A673 (cell line): ENCODE results near the gene GNG7. TPM values are rescaled to one million over a fixed set of nuclear protein-coding genes. Genes with fewer than 3 reads are reported as not detected.
"Not testable (repeated sequence)": the region's sequence is repeated elsewhere in the genome, so short reads cannot be mapped to it uniquely, and the experiment has no call there.

Experiments used
- BruUV-seq: library from RNA; stranded (reverse); fragments of 400-500 nt; replicated peaks from 2 replicates; lab custom pipeline; 2021; lab: Mats Ljungman, UMichigan
- CTCF ChIA-PET: fragments of 300-600 bp; sonication (Branson Sonifier 250); formaldehyde crosslinking; loops from one replicate; lab custom pipeline; 2022; ENCODE audit warnings: antibody characterized with exemption; lab: Charles Lee
- POLR2A ChIA-PET: fragments of 300-600 bp; sonication (Branson Sonifier 250); formaldehyde crosslinking; loops from one replicate; lab custom pipeline; 2022; ENCODE audit warnings: antibody characterized with exemption; ENCODE audit not compliant: low non-redundant PET; lab: Charles Lee
- DNase-seq: peaks from one replicate; pipeline ENCODE4 v3.0.0-alpha.2; 2015; ENCODE audit warnings: low spot score
- H3K27ac ChIP-seq: fragments of 200-600 bp; sonication (generic); 2 replicates; pipeline ENCODE4 v1.5.1; 2016; ENCODE audit warnings: mixed run types, low read depth, mild to moderate bottlenecking, mixed read lengths, antibody characterized with exemption, low read length; ENCODE audit not compliant: poor library complexity, severe bottlenecking
- H3K27me3 ChIP-seq: fragments of 200-600 bp; sonication (generic); replicated peaks from 2 replicates; pipeline ENCODE4 v1.6.1; 2017; ENCODE audit warnings: mixed run types, low read depth, mild to moderate bottlenecking, mixed read lengths, antibody characterized with exemption, low read length; ENCODE audit not compliant: insufficient read depth, poor library complexity
- H3K36me3 ChIP-seq: fragments of 200-600 bp; sonication (generic); 2 replicates; pipeline ENCODE4 v1.6.1; 2016; ENCODE audit warnings: mixed run types, mild to moderate bottlenecking, mixed read lengths, antibody characterized with exemption, low read length; ENCODE audit not compliant: insufficient read depth, poor library complexity, severe bottlenecking
- H3K4me1 ChIP-seq: fragments of 200-600 bp; sonication (generic); 2 replicates; pipeline ENCODE4 v1.6.1; 2017; ENCODE audit warnings: mixed run types, mild to moderate bottlenecking, mixed read lengths, antibody characterized with exemption, low read length; ENCODE audit not compliant: insufficient read depth, poor library complexity, severe bottlenecking
- H3K4me3 ChIP-seq: fragments of 200-600 bp; sonication (generic); 2 replicates; pipeline ENCODE4 v1.5.1; 2016; ENCODE audit warnings: low read depth, mixed run types, mild to moderate bottlenecking, mixed read lengths, low read length; ENCODE audit not compliant: poor library complexity, severe bottlenecking
- H3K9me3 ChIP-seq: fragments of 200-600 bp; sonication (generic); 2 replicates; pipeline ENCODE4 v1.6.1; 2016; ENCODE audit warnings: mixed run types, low read depth, mild to moderate bottlenecking, mixed read lengths, antibody characterized with exemption, low read length; ENCODE audit not compliant: poor library complexity, severe bottlenecking
- CTCF ChIP-seq: fragments of 300-800, 200-600 bp; sonication (generic); conservative IDR thresholded peaks from 2 replicates; pipeline ENCODE4 v1.5.1; 2017; ENCODE audit warnings: low read depth, mild to moderate bottlenecking, antibody characterized with exemption, low read length, moderate library complexity, mixed read lengths
- EZH2 ChIP-seq: fragments of 200-600 bp; sonication (generic); IDR thresholded peaks from 2 replicates; pipeline ENCODE4 v1.6.1; 2017; ENCODE audit warnings: borderline replicate concordance, low read depth, mild to moderate bottlenecking, mixed read lengths, antibody characterized with exemption, low read length; ENCODE audit not compliant: poor library complexity, severe bottlenecking
- intact Hi-C: fragments of 100-400 bp; cut with micrococcal nuclease; formaldehyde crosslinking; loops from one replicate; pipeline ENCODE4 v1.10.0; 2022; ENCODE audit not compliant: unreplicated experiment
- total RNA-seq: library from RNA; stranded (reverse); gene quantifications from 2 replicates; pipeline ENCODE4 v1.2.3, GENCODE V29; 2021

The GNG7 gene
- total RNA-seq, 1 experiment from 2014 or later, result 0.30 TPM

- CTCF ChIA-PET, result no interaction called here
Measured at GRCh38 chr19:2679439-2679838, 23.1 kb downstream of the GNG7 start.

GRCh38 chr19:2678948-2679347 lies 23.5 kb downstream of the GNG7 start:
- CTCF ChIA-PET, intact Hi-C loops, H3K4me3 ChIP-seq, H3K27ac ChIP-seq, DNase-seq, H3K9me3 ChIP-seq, BruUV-seq, H3K4me1 ChIP-seq, POLR2A ChIA-PET, H3K36me3 ChIP-seq: not testable (repeated sequence)
- H3K27me3 ChIP-seq, result peaks cover 22% of the 10 kb centered on the region

More at GRCh38 chr19:2679439-2679838, 23.1 kb downstream of the GNG7 start:
- no peaks in the 10 kb centered on the region for H3K4me1 ChIP-seq
- H3K9me3 ChIP-seq, result no peaks in the 10 kb centered on the region
- H3K27ac ChIP-seq, result no peak overlapping the region
- peaks cover 22% of the 10 kb centered on the region for H3K27me3 ChIP-seq
- BruUV-seq, result no TSS peak
- POLR2A ChIA-PET, result no interaction called here
- DNase-seq, result no peak
- TF ChIP-seq CTCF (no peak), EZH2 (no peak)
- intact Hi-C loops, result no loop called here
- H3K36me3 ChIP-seq, result no peaks in the 10 kb centered on the region
- H3K4me3 ChIP-seq, result no peak overlapping the region

GRCh38 chr19:2678044-2678671 lies 24.3 kb downstream of the GNG7 start:
- Histone ChIP-seq H3K27ac (no peak overlapping the region), H3K36me3 (no peaks in the 10 kb centered on the region), H3K4me1 (no peaks in the 10 kb centered on the region), H3K4me3 (no peak overlapping the region), H3K9me3 (no peaks in the 10 kb centered on the region), H3K27me3 (peaks cover 22% of the 10 kb centered on the region)
- POLR2A ChIA-PET, result no interaction called here
- CTCF ChIA-PET, result no interaction called here
- no peak for DNase-seq
- no TSS peak for BruUV-seq
- TF ChIP-seq EZH2 (no peak), CTCF (no peak)
- intact Hi-C loops, result no loop called here

- Histone ChIP-seq H3K4me1 (no peaks in the 10 kb centered on the region), H3K27me3 (peaks cover 22% of the 10 kb centered on the region), H3K27ac (no peak overlapping the region), H3K9me3 (no peaks in the 10 kb centered on the region), H3K36me3 (no peaks in the 10 kb centered on the region), H3K4me3 (no peak overlapping the region)
- intact Hi-C loops, result no loop called here
- ChIA-PET CTCF (no interaction called here), POLR2A (interaction anchor here (0.7 kb wide), 1 partner anchor 8 kb away, joined by 3 read pairs; no protein-coding TSS in a partner anchor)
- no TSS peak for BruUV-seq
- no peak for DNase-seq
- TF ChIP-seq EZH2, result no peak
- TF ChIP-seq CTCF, result no peak
Measured at GRCh38 chr19:2676823-2677222, 25.7 kb downstream of the GNG7 start.
